ENCODE data around the gene MTCH1. TPM values are rescaled to one million over a fixed set of nuclear protein-coding genes. Genes with fewer than 3 reads are reported as not detected.

Gene MTCH1
- total RNA-seq, 1 experiment from 2014 or later: 204 TPM

- no peaks in the 10 kb centered on the region for H3K27me3 Mint-ChIP-seq (ENCODE audit: low read depth)
- H3K4me3 Mint-ChIP-seq: no peak overlapping the region
Measured at GRCh38 chr6:36959555-36960250, 26.3 kb downstream of the MTCH1 start.

GRCh38 chr6:36958775-36959554 is 27.0 kb downstream of the MTCH1 start:
- Mint-ChIP-seq H3K4me1 (peaks cover 13% of the 10 kb centered on the region), H3K27me3 (ENCODE audit: low read depth) (no peaks in the 10 kb centered on the region), H3K9me3 (no peaks in the 10 kb centered on the region), H3K27ac (no peak overlapping the region; the same call in 1 of the 2 replicates), H3K4me3 (no peak overlapping the region), H3K36me3 (no peaks in the 10 kb centered on the region)
- ATAC-seq: peak; percentile 79
- POLR2A ChIA-PET: no interaction called here
- DNase-seq (ENCODE audit: low spot score): peak; percentile 75
- TF ChIP-seq USF2 (CRISPR knock-in tag; IDR thresholded peaks at IDR 0.05): peak; percentile 84
- 0 out of 2 replicates have a peak, but pooled peaks have one; percentile 50 for TF ChIP-seq RELA (CRISPR knock-in tag; IDR thresholded peaks at IDR 0.05; ENCODE audit: borderline replicate concordance)
- TF ChIP-seq GTF2I (CRISPR knock-in tag; conservative IDR thresholded peaks at IDR 0.05): no peak
- TF ChIP-seq HMGXB4 (CRISPR knock-in tag; IDR thresholded peaks at IDR 0.05): 0 out of 2 replicates have a peak, but pooled peaks have one; percentile 45
- TF ChIP-seq USF1 (CRISPR knock-in tag; IDR thresholded peaks at IDR 0.05): peak; percentile 76
- 0 out of 2 replicates have a peak, but pooled peaks have one; percentile 40 for TF ChIP-seq MAX (CRISPR knock-in tag; IDR thresholded peaks at IDR 0.05)
- TF ChIP-seq SP1 (CRISPR knock-in tag; conservative IDR thresholded peaks at IDR 0.05): 0 out of 2 replicates have a peak, but pooled peaks have one; percentile 11
- no peak for TF ChIP-seq MXD4 (CRISPR knock-in tag; IDR thresholded peaks at IDR 0.05; ENCODE audit: borderline replicate concordance)
- CTCF ChIA-PET: interaction anchor here (1.0 to 1.8 kb wide), 3 partner anchors 18 to 74 kb away, joined by 3 to 7 read pairs (median 3); no protein-coding TSS in a partner anchor

More at GRCh38 chr6:36959555-36960250, 26.3 kb downstream of the MTCH1 start:
- ATAC-seq (no peak), DNase-seq (ENCODE audit: low spot score) (no peak)
- no peak for TF ChIP-seq ZNF138 (CRISPR knock-in tag; conservative IDR thresholded peaks at IDR 0.05)
- no peak for TF ChIP-seq FOXJ3 (CRISPR knock-in tag; IDR thresholded peaks at IDR 0.05; ENCODE audit: borderline replicate concordance)
- no peak for TF ChIP-seq ZMAT4 (CRISPR knock-in tag; IDR thresholded peaks at IDR 0.05)
- peak; percentile 78 for TF ChIP-seq ZNF121 (CRISPR knock-in tag; IDR thresholded peaks at IDR 0.05)
- H3K9me3 Mint-ChIP-seq: no peaks in the 10 kb centered on the region
- H3K27ac Mint-ChIP-seq: no peak overlapping the region
- CTCF ChIA-PET: interaction anchor here (1.0 to 1.8 kb wide), 3 partner anchors 18 to 75 kb away, joined by 3 to 7 read pairs (median 3); no protein-coding TSS in a partner anchor
- H3K4me1 Mint-ChIP-seq: peaks cover 14% of the 10 kb centered on the region
- POLR2A ChIA-PET: no interaction called here
- no peaks in the 10 kb centered on the region for H3K36me3 Mint-ChIP-seq

GRCh38 chr6:36957773-36958271 is 28.2 kb downstream of the MTCH1 start:
- H3K9me3 Mint-ChIP-seq: no peaks in the 10 kb centered on the region
- ATAC-seq: no peak
- no peak overlapping the region for H3K27ac Mint-ChIP-seq
- H3K4me3 Mint-ChIP-seq: no peak overlapping the region
- peaks cover 7% of the 10 kb centered on the region for H3K4me1 Mint-ChIP-seq
- ChIA-PET CTCF (interaction anchor here (1.6 to 1.8 kb wide), 2 partner anchors 60 to 192 kb away, joined by 5 to 7 read pairs; no protein-coding TSS in a partner anchor), POLR2A (no interaction called here)
- no peaks in the 10 kb centered on the region for H3K27me3 Mint-ChIP-seq (ENCODE audit: low read depth)
- no peaks in the 10 kb centered on the region for H3K36me3 Mint-ChIP-seq
- peak; percentile 5 for DNase-seq (ENCODE audit: low spot score)
- TF ChIP-seq JAZF1 (CRISPR knock-in tag; IDR thresholded peaks at IDR 0.05) (no peak), E2F5 (CRISPR knock-in tag; IDR thresholded peaks at IDR 0.05) (no peak), JUN (CRISPR knock-in tag; IDR thresholded peaks at IDR 0.05) (no peak), MXD4 (CRISPR knock-in tag; IDR thresholded peaks at IDR 0.05; ENCODE audit: borderline replicate concordance) (no peak), MAX (CRISPR knock-in tag; IDR thresholded peaks at IDR 0.05) (no peak), FOXK1 (CRISPR knock-in tag; IDR thresholded peaks at IDR 0.05) (no peak)
